Epithelial cell of proximal tubule (primary cell): ENCODE measurements around the gene PPP1R14C. TPM values are rescaled to one million over a fixed set of nuclear protein-coding genes. Genes with fewer than 3 reads are reported as not detected.
"Not testable (repeated sequence)": the region's sequence is repeated elsewhere in the genome, so short reads cannot be mapped to it uniquely, and the experiment has no call there.

ENCODE experiments used
- DNase-seq: peaks from one replicate; pipeline ENCODE4 v3.0.0-alpha.2; 2011; ENCODE audit warnings: low read depth
- H3K4me3 ChIP-seq: 2 replicates; pipeline ENCODE4 v1.5.1; 2011; ENCODE audit warnings: low read depth, mild to moderate bottlenecking, low read length
- total RNA-seq: library from RNA; depleted of rRNA; stranded (reverse); fragments of >200 nt; gene quantifications from 2 replicates; pipeline ENCODE4 v1.2.3, GENCODE V29; 2015
- TF ChIP-seq, protein P1 (sequence below): conservative IDR thresholded peaks from 2 replicates; pipeline ENCODE4 v1.5.1; 2012; ENCODE audit warnings: low read depth, mild to moderate bottlenecking, low read length

PPP1R14C gene
- total RNA-seq, 1 donor from 2014 or later: 27.0 TPM

DNA sequence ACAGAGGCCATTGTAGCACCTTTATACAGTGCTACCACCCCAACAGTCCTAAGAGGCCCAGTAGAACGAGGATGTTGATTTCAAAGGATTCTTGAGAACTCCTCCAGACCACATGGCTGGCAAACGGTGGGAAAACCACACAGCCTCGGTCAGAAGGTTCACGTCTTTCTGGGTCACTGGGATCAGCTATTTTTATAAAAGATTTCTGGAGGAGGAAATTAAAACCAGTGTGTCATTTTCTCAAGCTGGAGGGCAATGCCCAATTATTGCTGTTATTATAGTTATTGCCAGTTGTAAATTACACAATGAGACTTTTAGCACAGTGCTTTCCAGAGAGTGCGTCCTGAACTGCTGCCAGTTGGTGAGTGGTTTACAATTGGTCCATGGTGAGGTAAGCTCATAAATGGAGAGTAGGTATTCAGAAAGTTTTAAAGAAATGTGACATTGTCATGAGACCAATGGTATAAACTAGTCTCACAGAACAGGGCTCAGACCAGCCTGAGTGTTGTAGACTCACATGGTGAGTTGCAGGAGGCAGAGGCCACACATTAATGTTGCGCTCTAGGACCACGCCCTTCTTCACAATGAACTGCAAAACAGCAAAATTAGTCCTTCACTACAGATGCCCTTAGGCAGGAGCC is 8.4 kb upstream of the PPP1R14C start:
- TF ChIP-seq, protein P1, sequence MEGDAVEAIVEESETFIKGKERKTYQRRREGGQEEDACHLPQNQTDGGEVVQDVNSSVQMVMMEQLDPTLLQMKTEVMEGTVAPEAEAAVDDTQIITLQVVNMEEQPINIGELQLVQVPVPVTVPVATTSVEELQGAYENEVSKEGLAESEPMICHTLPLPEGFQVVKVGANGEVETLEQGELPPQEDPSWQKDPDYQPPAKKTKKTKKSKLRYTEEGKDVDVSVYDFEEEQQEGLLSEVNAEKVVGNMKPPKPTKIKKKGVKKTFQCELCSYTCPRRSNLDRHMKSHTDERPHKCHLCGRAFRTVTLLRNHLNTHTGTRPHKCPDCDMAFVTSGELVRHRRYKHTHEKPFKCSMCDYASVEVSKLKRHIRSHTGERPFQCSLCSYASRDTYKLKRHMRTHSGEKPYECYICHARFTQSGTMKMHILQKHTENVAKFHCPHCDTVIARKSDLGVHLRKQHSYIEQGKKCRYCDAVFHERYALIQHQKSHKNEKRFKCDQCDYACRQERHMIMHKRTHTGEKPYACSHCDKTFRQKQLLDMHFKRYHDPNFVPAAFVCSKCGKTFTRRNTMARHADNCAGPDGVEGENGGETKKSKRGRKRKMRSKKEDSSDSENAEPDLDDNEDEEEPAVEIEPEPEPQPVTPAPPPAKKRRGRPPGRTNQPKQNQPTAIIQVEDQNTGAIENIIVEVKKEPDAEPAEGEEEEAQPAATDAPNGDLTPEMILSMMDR: no peak
- no peak overlapping the region for H3K4me3 ChIP-seq
- DNase-seq: no peak

DNA sequence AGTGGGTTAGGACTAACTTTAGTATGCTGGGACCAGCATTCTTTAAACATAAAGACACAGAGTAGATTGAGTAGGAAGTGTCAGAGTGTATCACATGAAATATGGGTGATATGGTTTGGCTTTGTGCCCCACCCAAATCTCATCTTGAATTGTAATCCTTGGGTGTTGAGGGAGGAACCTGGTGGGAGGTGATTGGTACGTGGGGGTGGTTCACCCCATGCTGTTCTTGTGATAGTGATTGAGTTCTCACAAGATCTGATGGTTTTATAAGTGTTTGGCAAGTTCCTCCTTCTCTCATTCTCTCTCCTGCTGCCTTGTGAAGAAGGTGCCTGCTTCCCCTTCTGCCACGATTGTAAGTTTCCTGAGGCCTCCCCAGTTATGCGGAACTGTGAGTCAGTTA is 5.1 kb upstream of the PPP1R14C start:
- H3K4me3 ChIP-seq, DNase-seq: not testable (repeated sequence)

DNA sequence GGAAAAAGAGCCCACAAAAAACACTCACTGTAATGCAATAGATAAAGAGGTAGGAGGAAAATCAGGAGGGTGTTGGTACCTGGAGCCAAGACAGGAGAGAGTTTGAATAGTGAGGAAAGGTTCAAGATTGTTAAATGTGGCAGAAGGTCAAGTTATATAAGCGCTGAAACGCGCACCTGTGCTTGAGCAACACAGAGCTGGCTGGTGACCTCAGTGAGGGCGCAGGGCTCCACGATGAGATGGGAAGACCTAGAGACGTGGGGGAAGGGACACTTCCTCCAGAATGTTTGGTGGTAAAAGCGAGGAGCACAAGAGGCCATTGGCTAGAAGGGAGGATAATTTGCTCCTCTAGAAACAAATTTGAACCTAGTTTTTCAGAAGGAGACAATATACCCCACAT is 4.2 kb upstream of the PPP1R14C start:
- TF ChIP-seq, protein P1: no peak
- no peak for DNase-seq

DNA sequence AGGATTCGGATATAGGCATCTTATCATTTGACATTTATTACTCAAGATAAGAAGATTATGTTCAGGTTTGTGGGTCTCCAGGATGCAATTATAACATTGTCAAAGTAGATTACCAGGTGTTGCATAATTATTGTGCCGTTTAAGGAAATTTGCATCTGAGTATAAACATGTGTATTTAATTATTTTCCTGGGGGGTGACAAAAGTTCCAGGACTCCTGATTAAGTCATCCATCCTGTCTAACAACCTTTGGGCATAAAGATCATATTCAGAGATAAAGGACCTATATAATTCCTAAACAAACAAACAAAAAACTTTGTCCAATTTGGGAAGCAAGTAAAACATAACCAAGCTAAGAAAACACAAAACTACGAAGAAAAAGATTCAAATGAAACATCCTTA is 3.3 kb upstream of the PPP1R14C start:
- DNase-seq: no peak
- TF ChIP-seq, protein P1: no peak
- H3K4me3 ChIP-seq: no peak overlapping the region

More for the DNA sequence above, 4.2 kb upstream of the PPP1R14C start:
- H3K4me3 ChIP-seq: no peak overlapping the region

DNA sequence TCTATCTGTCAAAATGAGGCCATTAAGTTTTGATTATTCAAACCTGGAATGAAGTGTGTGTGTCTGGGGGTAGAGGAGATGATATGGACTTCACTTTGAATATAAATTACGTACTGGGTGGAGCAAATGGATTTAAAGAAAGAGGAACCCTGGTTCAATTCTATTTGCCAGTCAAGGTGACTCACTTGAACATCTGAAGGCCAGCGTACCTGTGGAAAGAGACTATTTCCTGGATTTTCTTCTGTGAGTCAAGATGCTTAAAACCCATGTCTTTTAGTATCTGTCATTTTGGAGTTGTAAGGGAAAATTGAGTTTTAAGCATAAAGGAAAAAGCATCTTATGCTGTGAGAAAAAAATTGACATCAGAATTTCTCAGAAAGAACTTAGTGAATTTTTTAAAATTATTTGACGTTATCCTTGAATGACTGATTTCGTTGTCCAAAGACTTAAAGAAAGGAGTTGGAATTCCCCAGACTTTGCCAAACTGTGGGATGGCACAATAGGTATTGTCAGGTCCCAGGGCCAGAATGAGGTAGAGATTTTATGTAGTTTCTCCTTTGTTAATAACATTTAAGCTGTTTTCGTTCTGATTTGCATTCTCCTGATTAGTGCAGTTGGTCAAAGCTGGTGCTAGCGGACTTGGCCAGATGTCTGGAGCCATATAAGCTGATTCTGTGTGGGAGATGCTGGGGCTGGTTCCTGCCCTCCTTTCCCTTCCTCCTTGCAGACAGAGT is 2.4 kb upstream of the PPP1R14C start:
- TF ChIP-seq, protein P1: no peak

DNA sequence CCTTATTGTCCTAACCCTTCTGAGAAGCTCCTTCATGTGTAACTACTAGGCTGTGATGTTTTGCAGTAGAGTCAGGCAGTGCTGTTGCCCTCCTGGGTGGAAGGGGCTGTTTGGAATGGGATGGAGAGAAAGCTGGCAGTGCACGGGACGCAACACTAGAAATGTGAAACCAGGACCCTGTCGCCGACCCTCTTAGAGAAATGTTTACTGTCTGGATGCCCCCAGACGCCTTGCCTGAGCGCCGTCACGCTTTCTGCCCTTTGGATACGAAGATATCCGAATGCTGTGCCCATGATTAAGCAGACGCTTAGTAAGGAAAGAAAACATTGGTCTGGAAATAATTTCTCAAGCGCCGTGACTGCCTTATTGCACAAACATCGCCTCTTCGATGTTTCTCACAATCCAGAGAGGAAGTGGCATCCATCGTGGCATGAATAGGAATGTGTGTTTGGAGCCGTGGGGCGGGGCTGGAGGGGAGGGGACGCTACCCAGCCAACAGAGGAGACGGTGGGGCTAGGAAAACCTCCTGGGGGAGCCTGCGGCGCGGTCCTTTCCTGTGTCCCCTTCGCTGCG is 661 bp upstream of the PPP1R14C start:
- peak overlapping the region; percentile 89 for H3K4me3 ChIP-seq

More for the DNA sequence above, 2.4 kb upstream of the PPP1R14C start:
- no peak for DNase-seq
- H3K4me3 ChIP-seq: no peak overlapping the region

More for the DNA sequence above, 661 bp upstream of the PPP1R14C start:
- TF ChIP-seq, protein P1: no peak
- DNase-seq: peak; percentile 91
